HFFc6 (cell line): Measurements from ENCODE around the gene PIK3AP1. TPM values are rescaled to one million over a fixed set of nuclear protein-coding genes. Genes with fewer than 3 reads are reported as not detected.

ENCODE experiments used
- DNase-seq: peaks from one replicate; pipeline ENCODE4 v3.0.0-alpha.2; 2018
- H3K27ac Mint-ChIP-seq: 2 replicates; pipeline ENCODE4 v1.8.0; 2020; ENCODE audit warnings: mild to moderate bottlenecking, mixed read lengths
- H3K27me3 Mint-ChIP-seq: 2 replicates; pipeline ENCODE4 v1.8.0; 2021; ENCODE audit warnings: mild to moderate bottlenecking, moderate library complexity, mixed read lengths; ENCODE audit not compliant: insufficient read depth
- H3K36me3 Mint-ChIP-seq: 2 replicates; pipeline ENCODE4 v1.8.0; 2021; ENCODE audit warnings: low read depth, mixed read lengths
- H3K4me1 Mint-ChIP-seq: 2 replicates; pipeline ENCODE4 v1.8.0; 2020; ENCODE audit warnings: low read depth, mixed read lengths
- H3K4me3 Mint-ChIP-seq: 2 replicates; pipeline ENCODE4 v1.8.0; 2020; ENCODE audit warnings: mild to moderate bottlenecking, moderate library complexity, mixed read lengths
- H3K9me3 Mint-ChIP-seq: 2 replicates; pipeline ENCODE4 v1.8.0; 2020; ENCODE audit warnings: mild to moderate bottlenecking, mixed read lengths
- CTCF ChIP-seq: fragments of 200-600 bp; sonication (generic); IDR thresholded peaks from 2 replicates; pipeline ENCODE4 v1.5.0; 2021; ENCODE audit warnings: antibody characterized with exemption, mild to moderate bottlenecking
- total RNA-seq, 6 experiments: library from RNA; stranded (reverse); fragmentation: NEBNext Ultra II Directional; extraction: Animal tissue kit (Norgen Biotek cat#: 25700); gene quantifications; 2 replicates in 1 of 6; 3 replicates in 5 of 6; pipeline ENCODE4 v1.2.3, GENCODE V29; 2021

Gene PIK3AP1
- total RNA-seq, 6 experiments from 2014 or later = 0.05 TPM; not detected in 3

- Mint-ChIP-seq H3K27ac (no peak overlapping the region), H3K4me3 (no peak overlapping the region), H3K4me1 (peaks cover 5% of the 10 kb centered on the region; the same call in 1 of the 2 replicates), H3K36me3 (no peaks in the 10 kb centered on the region), H3K27me3 (peaks cover 22% of the 10 kb centered on the region), H3K9me3 (no peaks in the 10 kb centered on the region)
- DNase-seq = no peak
- no peak for TF ChIP-seq CTCF
Measured at GRCh38 chr10:96696845-96697425, 23.4 kb downstream of the PIK3AP1 start.

GRCh38 chr10:96695975-96696634 lies 24.2 kb downstream of the PIK3AP1 start:
- no peak overlapping the region for H3K27ac Mint-ChIP-seq
- no peaks in the 10 kb centered on the region for H3K36me3 Mint-ChIP-seq
- TF ChIP-seq CTCF = no peak
- no peaks in the 10 kb centered on the region for H3K9me3 Mint-ChIP-seq
- no peak overlapping the region for H3K4me3 Mint-ChIP-seq
- peaks cover 13% of the 10 kb centered on the region for H3K4me1 Mint-ChIP-seq
- H3K27me3 Mint-ChIP-seq = peaks cover 17% of the 10 kb centered on the region
- no peak for DNase-seq

- no peak overlapping the region for H3K27ac Mint-ChIP-seq
- peaks cover 13% of the 10 kb centered on the region for H3K27me3 Mint-ChIP-seq
- no peak for DNase-seq
- no peaks in the 10 kb centered on the region for H3K36me3 Mint-ChIP-seq
- no peak for TF ChIP-seq CTCF
- no peaks in the 10 kb centered on the region for H3K9me3 Mint-ChIP-seq
- H3K4me3 Mint-ChIP-seq = no peak overlapping the region
- peaks cover 21% of the 10 kb centered on the region for H3K4me1 Mint-ChIP-seq
Measured at GRCh38 chr10:96695366-96695765, 24.9 kb downstream of the PIK3AP1 start.

GRCh38 chr10:96693431-96693830 lies 26.9 kb downstream of the PIK3AP1 start:
- no peak for TF ChIP-seq CTCF
- H3K9me3 Mint-ChIP-seq = no peaks in the 10 kb centered on the region
- H3K4me3 Mint-ChIP-seq = no peak overlapping the region
- peaks cover 21% of the 10 kb centered on the region for H3K4me1 Mint-ChIP-seq
- H3K27me3 Mint-ChIP-seq = peaks cover 16% of the 10 kb centered on the region
- no peak overlapping the region for H3K27ac Mint-ChIP-seq
- no peak for DNase-seq
- H3K36me3 Mint-ChIP-seq = no peaks in the 10 kb centered on the region

- Mint-ChIP-seq H3K4me1 (peaks cover 21% of the 10 kb centered on the region), H3K9me3 (no peaks in the 10 kb centered on the region), H3K27ac (no peak overlapping the region), H3K4me3 (no peak overlapping the region), H3K36me3 (no peaks in the 10 kb centered on the region), H3K27me3 (peaks cover 12% of the 10 kb centered on the region)
- no peak for TF ChIP-seq CTCF
- DNase-seq = no peak
Measured at GRCh38 chr10:96692427-96692826, 27.9 kb downstream of the PIK3AP1 start.
